IMR-90 (cell line): ENCODE measurements around the gene BCL6. TPM values are rescaled to one million over a fixed set of nuclear protein-coding genes. Genes with fewer than 3 reads are reported as not detected.

Source experiments
- ATAC-seq: fragments of 200-7000 bp; cut with Tn5 transposase; 2 replicates; pipeline ENCODE4 v1.9.1; 2020; ENCODE audit warnings: low read depth, mild to moderate bottlenecking, moderate library complexity
- BruUV-seq: library from RNA; stranded (reverse); fragments of 400-500 nt; replicated peaks from 2 replicates; lab custom pipeline; 2021; lab: Mats Ljungman, UMichigan
- CTCF ChIA-PET: fragments of 300-600 bp; formaldehyde crosslinking; extraction: SDS; loops from one replicate; lab custom pipeline; 2021; ENCODE audit warnings: antibody characterized with exemption; lab: Yijun Ruan, JAX
- POLR2A ChIA-PET: fragments of 300-600 bp; sonication (Branson Sonifier 250); formaldehyde crosslinking; loops from one replicate; lab custom pipeline; 2022; ENCODE audit warnings: antibody characterized with exemption; ENCODE audit not compliant: unreplicated experiment; lab: Charles Lee
- DNase-seq: peaks from one replicate; pipeline ENCODE4 v3.0.0; 2013
- H2AFZ ChIP-seq: replicated peaks from 2 replicates; pipeline ENCODE3; 2013; ENCODE audit warnings: low read length, mild to moderate bottlenecking; ENCODE audit not compliant: poor library complexity
- H2AK5ac ChIP-seq: 2 replicates; pipeline ENCODE4 v1.6.1; 2013; ENCODE audit warnings: low read depth, low read length, inconsistent platforms
- H2AK9ac ChIP-seq: replicated peaks from 2 replicates; pipeline ENCODE3; 2013; ENCODE audit warnings: mild to moderate bottlenecking, low read depth, low read length, moderate library complexity; ENCODE audit not compliant: poor library complexity
- H2BK120ac ChIP-seq: 2 replicates; pipeline ENCODE4 v1.6.1; 2013; ENCODE audit warnings: low read depth, low read length, inconsistent platforms
- H2BK15ac ChIP-seq: 3 replicates; pipeline ENCODE4 v1.6.1; 2013; ENCODE audit warnings: low read depth, low read length, inconsistent platforms
- H2BK20ac ChIP-seq: 2 replicates; pipeline ENCODE4 v1.6.1; 2013; ENCODE audit warnings: low read depth, mild to moderate bottlenecking, inconsistent platforms, low read length, moderate library complexity
- H2BK5ac ChIP-seq: 2 replicates; pipeline ENCODE4 v1.6.1; 2013; ENCODE audit warnings: mild to moderate bottlenecking, low read depth, low read length, inconsistent platforms; ENCODE audit not compliant: poor library complexity, severe bottlenecking
- H3K14ac ChIP-seq: replicated peaks from 2 replicates; pipeline ENCODE4 v1.6.1; 2013; ENCODE audit warnings: low read depth, low read length, inconsistent platforms
- H3K18ac ChIP-seq: 2 replicates; pipeline ENCODE4 v1.6.1; 2013; ENCODE audit warnings: low read depth, low read length, control low read depth
- H3K23ac ChIP-seq: 2 replicates; pipeline ENCODE4 v1.6.1; 2013; ENCODE audit warnings: low read depth, low read length, inconsistent platforms
- H3K27ac ChIP-seq: 2 replicates; pipeline ENCODE4 v1.5.1; 2013; ENCODE audit warnings: mild to moderate bottlenecking, control low read depth, low read length; ENCODE audit not compliant: insufficient read depth
- H3K27me3 ChIP-seq: 2 replicates; pipeline ENCODE4 v1.6.1; 2013; ENCODE audit warnings: low read length; ENCODE audit not compliant: control insufficient read depth, insufficient read depth
- H3K36me3 ChIP-seq: 2 replicates; pipeline ENCODE4 v1.6.1; 2013; ENCODE audit warnings: low read length, mixed read lengths; ENCODE audit not compliant: control insufficient read depth, insufficient read depth
- H3K4ac ChIP-seq: 2 replicates; pipeline ENCODE4 v1.6.1; 2013; ENCODE audit warnings: low read depth, low read length, inconsistent platforms
- H3K4me1 ChIP-seq: 2 replicates; pipeline ENCODE4 v1.6.1; 2013; ENCODE audit warnings: low read length, mixed read lengths; ENCODE audit not compliant: control insufficient read depth, insufficient read depth
- H3K4me2 ChIP-seq: 2 replicates; pipeline ENCODE4 v1.6.1; 2013; ENCODE audit warnings: low read depth, mild to moderate bottlenecking, control low read depth, low read length, moderate library complexity
- H3K4me3 ChIP-seq: 2 replicates; pipeline ENCODE4 v1.5.1; 2013; ENCODE audit warnings: low read depth, mild to moderate bottlenecking, control low read depth, low read length, moderate library complexity; ENCODE audit not compliant: insufficient read depth
- H3K56ac ChIP-seq: 2 replicates; pipeline ENCODE4 v1.6.1; 2013; ENCODE audit warnings: low read length, inconsistent platforms; ENCODE audit not compliant: insufficient read depth; ENCODE audit errors: extremely low read depth
- H3K79me1 ChIP-seq, 2 experiments: 2 replicates each; pipeline ENCODE4 v1.6.1; 2013; ENCODE audit warnings: low read length in 2 of 2, inconsistent platforms in 1 of 2, low read depth in 1 of 2
- H3K9ac ChIP-seq: 2 replicates; pipeline ENCODE4 v1.6.1; 2013; ENCODE audit warnings: low read depth, low read length, control low read depth
- H3K9me1 ChIP-seq: 2 replicates; pipeline ENCODE4 v1.6.1; 2013; ENCODE audit warnings: low read length, inconsistent platforms; ENCODE audit not compliant: insufficient read depth
- H3K9me3 ChIP-seq: 2 replicates; pipeline ENCODE4 v1.6.1; 2013; ENCODE audit warnings: low read length; ENCODE audit not compliant: control insufficient read depth, insufficient read depth
- H4K20me1 ChIP-seq: 2 replicates; pipeline ENCODE4 v1.6.1; 2013; ENCODE audit warnings: low read length, inconsistent platforms; ENCODE audit not compliant: insufficient read depth
- H4K5ac ChIP-seq: 2 replicates; pipeline ENCODE4 v1.6.1; 2013; ENCODE audit warnings: mild to moderate bottlenecking, low read depth, low read length, control low read depth
- H4K8ac ChIP-seq, 2 experiments: 2 replicates each; pipeline ENCODE4 v1.6.1; 2013; ENCODE audit warnings: low read depth in 2 of 2, low read length in 2 of 2, control low read depth in 1 of 2, inconsistent platforms in 1 of 2
- H4K91ac ChIP-seq: 2 replicates; pipeline ENCODE4 v1.6.1; 2013; ENCODE audit warnings: low read depth, low read length, inconsistent platforms; ENCODE audit not compliant: insufficient read depth
- BHLHE40 ChIP-seq: fragments of 150-350 bp; IDR thresholded peaks from 2 replicates; pipeline ENCODE4 v1.6.1; 2016; ENCODE audit warnings: mild to moderate bottlenecking, low read depth, low read length
- CEBPB ChIP-seq: IDR thresholded peaks from 2 replicates; pipeline ENCODE4 v1.6.1; 2012; ENCODE audit warnings: low read depth, low read length, improper control_type of control experiment
- FOS ChIP-seq: fragments of 150-350 bp; IDR thresholded peaks from 2 replicates; pipeline ENCODE4 v1.6.1; 2016; ENCODE audit warnings: low read depth, low read length
- MAFK ChIP-seq: IDR thresholded peaks from 2 replicates; pipeline ENCODE4 v1.6.1; 2012; ENCODE audit warnings: low read depth, low read length, improper control_type of control experiment
- MAZ ChIP-seq: IDR thresholded peaks from 2 replicates; pipeline ENCODE4 v1.6.1; 2012; ENCODE audit warnings: low read depth, mild to moderate bottlenecking, low read length, improper control_type of control experiment, moderate library complexity, borderline replicate concordance
- NFE2L2 ChIP-seq: fragments of 150-350 bp; IDR thresholded peaks from 2 replicates; pipeline ENCODE4 v1.6.1; 2016; ENCODE audit warnings: low read depth, mild to moderate bottlenecking, low read length
- POLR2A ChIP-seq: IDR thresholded peaks from 2 replicates; pipeline ENCODE4 v1.6.1; 2012; ENCODE audit warnings: mild to moderate bottlenecking, low read depth, low read length
- RFX5 ChIP-seq: IDR thresholded peaks from 2 replicates; pipeline ENCODE4 v1.8.0; 2012; ENCODE audit warnings: low read depth, mild to moderate bottlenecking, low read length, moderate library complexity
- SMC3 ChIP-seq: fragments of 150-350 bp; IDR thresholded peaks from 2 replicates; pipeline ENCODE4 v1.6.1; 2016; ENCODE audit warnings: low read depth, mild to moderate bottlenecking, antibody characterized with exemption, low read length, moderate library complexity
- WGBS, 2 experiments: methylation state at CpG; one replicate each; pipeline versions ENCODE4 v1.1.5 to v1.1.7; 2013; ENCODE audit warnings: missing lambda C conversion rate in 2 of 2; ENCODE audit not compliant: insufficient read length in 1 of 2; ENCODE audit errors: extremely low coverage in 2 of 2; 5-methylcytosine and 5-hydroxymethylcytosine counted together
- dilution Hi-C: fragments of 300-500 bp; cut with HindIII; formaldehyde crosslinking; loops from one replicate; pipeline ENCODE4 v1.14.3; 2018; ENCODE audit warnings: low sequenced_read_pairs; ENCODE audit not compliant: unreplicated experiment
- in situ Hi-C: fragments of 300-500 bp; cut with MboI; formaldehyde crosslinking; loops from 3 replicates; pipeline ENCODE4 v1.14.3; 2019; ENCODE audit warnings: low sequenced_read_pairs, inconsistent platforms, mixed read lengths
- intact Hi-C: fragments of 100-400 bp; cut with micrococcal nuclease; formaldehyde crosslinking; loops from 2 replicates; pipeline ENCODE4 v1.10.0; 2022
- polyA plus RNA-seq, 3 experiments: library from polyadenylated mRNA; depleted of rRNA; stranded (reverse); fragments of >200 nt; gene quantifications; 2 replicates each; pipeline ENCODE4 v1.2.3, GENCODE V29; 2012; ENCODE audit warnings: low replicate concordance in 1 of 3
- total RNA-seq: library from RNA; depleted of rRNA; stranded (reverse); fragments of >200 nt; gene quantifications from 2 replicates; pipeline ENCODE4 v1.2.3, GENCODE V29; 2012
- TF ChIP-seq, protein P1 (sequence below): fragments of 150-350 bp; IDR thresholded peaks from 2 replicates; pipeline ENCODE4 v1.6.1; 2016; ENCODE audit warnings: low read depth, mild to moderate bottlenecking, low read length, moderate library complexity, borderline replicate concordance
- TF ChIP-seq, protein P2 (sequence below): fragments of 150-350 bp; IDR thresholded peaks from 2 replicates; pipeline ENCODE4 v1.6.1; 2017; ENCODE audit warnings: mild to moderate bottlenecking, antibody characterized with exemption, low read length, low read depth
- TF ChIP-seq, protein P3 (sequence below): conservative IDR thresholded peaks from 2 replicates; pipeline ENCODE4 v1.5.1; 2012; ENCODE audit warnings: mild to moderate bottlenecking, low read depth, low read length, improper control_type of control experiment

Gene BCL6
- total and polyA plus RNA-seq, 2 of the 4 experiments (the other 2 are of a cell fraction) = 19.7 to 22.6 TPM

DNA sequence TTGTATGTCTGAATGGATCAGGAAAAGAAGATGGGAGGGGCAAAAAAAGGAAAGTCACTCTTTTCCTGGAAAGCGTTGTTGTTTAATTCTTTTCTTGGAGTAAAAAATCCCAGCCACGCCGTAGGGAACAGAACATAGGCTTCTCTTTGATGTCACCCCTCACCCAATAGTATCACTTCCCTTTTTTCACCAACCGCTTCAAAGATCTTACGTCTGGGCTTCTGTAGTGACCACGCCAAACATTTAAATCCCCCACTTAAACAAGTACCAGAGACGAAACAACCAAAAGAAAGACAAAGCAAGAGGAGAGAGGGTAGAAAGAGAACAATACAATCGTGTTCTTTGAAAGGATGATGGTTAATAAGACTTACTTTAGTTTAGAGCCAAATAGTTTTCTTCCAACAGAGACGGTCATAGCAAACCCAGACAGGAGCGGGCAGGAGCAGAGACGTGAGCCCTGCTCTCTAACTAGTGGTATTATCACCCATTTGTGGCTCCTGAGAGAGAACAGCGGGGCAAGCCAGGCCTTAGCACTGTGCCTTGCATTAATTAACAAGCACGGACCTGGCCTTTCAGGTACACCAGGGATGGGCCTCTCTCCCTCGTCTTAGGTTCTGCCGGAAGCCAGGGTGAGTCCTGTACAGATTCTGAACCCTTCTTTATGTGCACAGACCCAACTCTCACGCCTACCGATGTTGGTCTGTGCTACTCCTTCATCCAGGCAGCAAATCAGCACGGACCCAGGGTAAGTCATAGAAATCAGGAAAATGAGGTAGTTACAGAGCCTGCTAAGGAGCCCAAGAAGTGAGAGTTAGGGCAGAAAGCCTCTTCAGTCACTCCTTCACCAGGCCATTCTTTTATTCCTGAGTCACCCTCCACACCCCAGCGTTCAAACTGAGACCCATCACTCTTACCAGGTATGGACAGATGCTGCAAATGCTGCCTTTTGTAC lies 28.2 kb upstream of the BCL6 start:
- intact Hi-C loops (no loop called here), in situ Hi-C loops (no loop called here), dilution Hi-C loops (no loop called here)
- H3K36me3 ChIP-seq = no peaks in the 10 kb centered on the region
- TF ChIP-seq RFX5 (no peak), NFE2L2 (no peak), CEBPB (no peak), MAFK (no peak), MAZ (no peak), FOS (no peak), POLR2A (no peak), SMC3 (no peak), BHLHE40 (no peak)
- TF ChIP-seq, protein P1, sequence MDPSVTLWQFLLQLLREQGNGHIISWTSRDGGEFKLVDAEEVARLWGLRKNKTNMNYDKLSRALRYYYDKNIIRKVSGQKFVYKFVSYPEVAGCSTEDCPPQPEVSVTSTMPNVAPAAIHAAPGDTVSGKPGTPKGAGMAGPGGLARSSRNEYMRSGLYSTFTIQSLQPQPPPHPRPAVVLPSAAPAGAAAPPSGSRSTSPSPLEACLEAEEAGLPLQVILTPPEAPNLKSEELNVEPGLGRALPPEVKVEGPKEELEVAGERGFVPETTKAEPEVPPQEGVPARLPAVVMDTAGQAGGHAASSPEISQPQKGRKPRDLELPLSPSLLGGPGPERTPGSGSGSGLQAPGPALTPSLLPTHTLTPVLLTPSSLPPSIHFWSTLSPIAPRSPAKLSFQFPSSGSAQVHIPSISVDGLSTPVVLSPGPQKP = no peak
- TF ChIP-seq, protein P2, sequence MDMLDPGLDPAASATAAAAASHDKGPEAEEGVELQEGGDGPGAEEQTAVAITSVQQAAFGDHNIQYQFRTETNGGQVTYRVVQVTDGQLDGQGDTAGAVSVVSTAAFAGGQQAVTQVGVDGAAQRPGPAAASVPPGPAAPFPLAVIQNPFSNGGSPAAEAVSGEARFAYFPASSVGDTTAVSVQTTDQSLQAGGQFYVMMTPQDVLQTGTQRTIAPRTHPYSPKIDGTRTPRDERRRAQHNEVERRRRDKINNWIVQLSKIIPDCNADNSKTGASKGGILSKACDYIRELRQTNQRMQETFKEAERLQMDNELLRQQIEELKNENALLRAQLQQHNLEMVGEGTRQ = no peak
- TF ChIP-seq, protein P3, sequence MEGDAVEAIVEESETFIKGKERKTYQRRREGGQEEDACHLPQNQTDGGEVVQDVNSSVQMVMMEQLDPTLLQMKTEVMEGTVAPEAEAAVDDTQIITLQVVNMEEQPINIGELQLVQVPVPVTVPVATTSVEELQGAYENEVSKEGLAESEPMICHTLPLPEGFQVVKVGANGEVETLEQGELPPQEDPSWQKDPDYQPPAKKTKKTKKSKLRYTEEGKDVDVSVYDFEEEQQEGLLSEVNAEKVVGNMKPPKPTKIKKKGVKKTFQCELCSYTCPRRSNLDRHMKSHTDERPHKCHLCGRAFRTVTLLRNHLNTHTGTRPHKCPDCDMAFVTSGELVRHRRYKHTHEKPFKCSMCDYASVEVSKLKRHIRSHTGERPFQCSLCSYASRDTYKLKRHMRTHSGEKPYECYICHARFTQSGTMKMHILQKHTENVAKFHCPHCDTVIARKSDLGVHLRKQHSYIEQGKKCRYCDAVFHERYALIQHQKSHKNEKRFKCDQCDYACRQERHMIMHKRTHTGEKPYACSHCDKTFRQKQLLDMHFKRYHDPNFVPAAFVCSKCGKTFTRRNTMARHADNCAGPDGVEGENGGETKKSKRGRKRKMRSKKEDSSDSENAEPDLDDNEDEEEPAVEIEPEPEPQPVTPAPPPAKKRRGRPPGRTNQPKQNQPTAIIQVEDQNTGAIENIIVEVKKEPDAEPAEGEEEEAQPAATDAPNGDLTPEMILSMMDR = no peak
- H3K23ac ChIP-seq = no peak overlapping the region
- H4K5ac ChIP-seq = no peak overlapping the region
- no peaks in the 10 kb centered on the region for H3K9me3 ChIP-seq
- ATAC-seq = no peak
- H3K9ac ChIP-seq = no peak overlapping the region
- H4K8ac ChIP-seq = no peak overlapping the region
- CTCF ChIA-PET = no interaction called here
- no peaks in the 10 kb centered on the region for H3K27me3 ChIP-seq
- no peak overlapping the region for H3K27ac ChIP-seq
- H3K18ac ChIP-seq = no peak overlapping the region
- no peaks in the 10 kb centered on the region for H3K4me1 ChIP-seq
- H2BK5ac ChIP-seq = no peak overlapping the region
- no peak overlapping the region for H4K91ac ChIP-seq
- no peak overlapping the region for H3K4ac ChIP-seq
- no peak overlapping the region for H3K14ac ChIP-seq
- DNase-seq = no peak
- no peak overlapping the region for H3K4me3 ChIP-seq
- BruUV-seq = no TSS peak
- H2BK120ac ChIP-seq = no peak overlapping the region
- no peaks in the 10 kb centered on the region for H4K20me1 ChIP-seq
- H3K4me2 ChIP-seq = no peak overlapping the region
- no peaks in the 10 kb centered on the region for H3K9me1 ChIP-seq
- H3K56ac ChIP-seq = no peak overlapping the region
- H2AK9ac ChIP-seq = no peak overlapping the region
- WGBS, 2 experiments = 90% methylated on average over 6 of the region's 19 CpGs; no CpG with 5 or more reads in 1 of the 2 experiments
- no peak overlapping the region for H2BK15ac ChIP-seq
- no peaks in the 10 kb centered on the region for H3K79me1 ChIP-seq
- H2AFZ ChIP-seq = no peak overlapping the region
- H2BK20ac ChIP-seq = no peak overlapping the region
- H2AK5ac ChIP-seq = no peak overlapping the region
- POLR2A ChIA-PET = no interaction called here
